Ovary (tissue), 3 donors: ENCODE results near the gene EPHA2.

Experiments used
- CTCF ChIP-seq, 3 donors: fragments of 450-650 bp in 2 of 3; fragments of 200-600 bp in 1 of 3; IDR thresholded peaks; one replicate each; pipeline versions ENCODE4 v1.5.1 to v1.8.0; 2016 to 2022; ENCODE audit warnings: antibody characterized with exemption in 3 of 3, mild to moderate bottlenecking in 1 of 3
- EP300 ChIP-seq: sonication (generic); formaldehyde crosslinking; IDR thresholded peaks from one replicate; pipeline ENCODE4 v1.6.1; 2017; ENCODE audit warnings: antibody characterized with exemption
- donor health status: DM: no; HTN: no; CAD: no.

- TF ChIP-seq CTCF (IDR thresholded peaks at IDR 0.05) (no peak), EP300 (no peak)
Measured at GRCh38 chr1:16120940-16121410, 34.9 kb downstream of the EPHA2 start.
